Measurements from ENCODE around the gene CDH4. TPM values are rescaled to one million over a fixed set of nuclear protein-coding genes. Genes with fewer than 3 reads are reported as not detected.

Gene CDH4
- total and polyA plus RNA-seq, 5 donors from 2014 or later = 0.07 to 0.69 (median 0.49) TPM; not detected in 1

- ATAC-seq (ENCODE audit: low read depth in 2 of 2) (no peak), DNase-seq (no peak)
- no peaks in the 10 kb centered on the region for H3K27me3 ChIP-seq (ENCODE audit: control insufficient read depth, insufficient read depth, low read length)
- H3K27me3 Mint-ChIP-seq = no peaks in the 10 kb centered on the region
- peaks cover 5% of the 10 kb centered on the region for H3K4me1 ChIP-seq (ENCODE audit: control insufficient read depth, insufficient read depth, low read length, poor library complexity, severe bottlenecking)
- H3K9me3 ChIP-seq (ENCODE audit: control insufficient read depth in 2 of 2, low read length in 2 of 2) = no peaks in the 10 kb centered on the region
- no peak overlapping the region for H3K27ac ChIP-seq (ENCODE audit: insufficient read depth, low read length, poor library complexity, severe bottlenecking)
- H3K36me3 ChIP-seq (ENCODE audit: control insufficient read depth, insufficient read depth, low read length) = no peaks in the 10 kb centered on the region
- H3K9me3 Mint-ChIP-seq = peaks cover 0 to 6% (median 0%) of the 10 kb centered on the region in 7 donors
- peak overlapping the region; percentile 84 for H3K4me3 ChIP-seq (ENCODE audit: low read depth, low read length)
- H3K27ac Mint-ChIP-seq = peak overlapping the region in 1 of 3 donors; percentile 36
- H3K4me1 Mint-ChIP-seq = peaks cover 0 to 12% (median 7%) of the 10 kb centered on the region in 4 donors
- peak overlapping the region in 1 of 4 donors; percentile 95 for H3K4me3 Mint-ChIP-seq
- no peaks in the 10 kb centered on the region for H3K36me3 Mint-ChIP-seq
Observed at GRCh38 chr20:61718361-61719005, 466.4 kb downstream of the CDH4 start.

- H3K27ac ChIP-seq (ENCODE audit: insufficient read depth, low read length, poor library complexity, severe bottlenecking) = peak overlapping the region; percentile 44
- no peaks in the 10 kb centered on the region for H3K36me3 ChIP-seq (ENCODE audit: control insufficient read depth, insufficient read depth, low read length)
- DNase-seq (peak; percentile 18 to 59 (median 33)), ATAC-seq (ENCODE audit: low read depth in 2 of 2) (peak; percentile 57 to 63)
- no peaks in the 10 kb centered on the region for H3K27me3 ChIP-seq (ENCODE audit: control insufficient read depth, insufficient read depth, low read length)
- Mint-ChIP-seq H3K9me3 (peaks cover 0 to 6% (median 0%) of the 10 kb centered on the region in 7 donors), H3K36me3 (no peaks in the 10 kb centered on the region), H3K4me1 (peaks cover 0 to 13% (median 7%) of the 10 kb centered on the region in 4 donors), H3K27me3 (no peaks in the 10 kb centered on the region), H3K4me3 (peak overlapping the region; percentile 83 to 95 (median 90)), H3K27ac (peak overlapping the region; percentile 54 to 87 (median 77))
- H3K9me3 ChIP-seq (ENCODE audit: control insufficient read depth in 2 of 2, low read length in 2 of 2) = no peaks in the 10 kb centered on the region
- peaks cover 5% of the 10 kb centered on the region for H3K4me1 ChIP-seq (ENCODE audit: control insufficient read depth, insufficient read depth, low read length, poor library complexity, severe bottlenecking)
- peak overlapping the region; percentile 84 for H3K4me3 ChIP-seq (ENCODE audit: low read depth, low read length)
Observed at GRCh38 chr20:61719691-61720347, 467.8 kb downstream of the CDH4 start.

- H3K36me3 ChIP-seq (ENCODE audit: control insufficient read depth, insufficient read depth, low read length) = no peaks in the 10 kb centered on the region
- Mint-ChIP-seq H3K9me3 (peaks cover 0 to 6% (median 0%) of the 10 kb centered on the region in 7 donors), H3K27me3 (no peaks in the 10 kb centered on the region), H3K4me1 (peaks cover 0 to 13% (median 7%) of the 10 kb centered on the region in 4 donors), H3K27ac (no peak overlapping the region), H3K4me3 (peak overlapping the region; percentile 83 to 95 (median 90)), H3K36me3 (no peaks in the 10 kb centered on the region)
- no peaks in the 10 kb centered on the region for H3K9me3 ChIP-seq (ENCODE audit: control insufficient read depth in 2 of 2, low read length in 2 of 2)
- peaks cover 5% of the 10 kb centered on the region for H3K4me1 ChIP-seq (ENCODE audit: control insufficient read depth, insufficient read depth, low read length, poor library complexity, severe bottlenecking)
- DNase-seq (no peak), ATAC-seq (ENCODE audit: low read depth in 2 of 2) (no peak)
- peak overlapping the region; percentile 84 for H3K4me3 ChIP-seq (ENCODE audit: low read depth, low read length)
- no peaks in the 10 kb centered on the region for H3K27me3 ChIP-seq (ENCODE audit: control insufficient read depth, insufficient read depth, low read length)
- no peak overlapping the region for H3K27ac ChIP-seq (ENCODE audit: insufficient read depth, low read length, poor library complexity, severe bottlenecking)
Observed at GRCh38 chr20:61720348-61720696, 468.3 kb downstream of the CDH4 start.

GRCh38 chr20:61722146-61722678 is 470.2 kb downstream of the CDH4 start:
- Histone ChIP-seq H3K9me3 (ENCODE audit: control insufficient read depth in 2 of 2, low read length in 2 of 2) (no peaks in the 10 kb centered on the region), H3K27ac (ENCODE audit: insufficient read depth, low read length, poor library complexity, severe bottlenecking) (no peak overlapping the region), H3K4me3 (ENCODE audit: low read depth, low read length) (no peak overlapping the region), H3K36me3 (ENCODE audit: control insufficient read depth, insufficient read depth, low read length) (no peaks in the 10 kb centered on the region), H3K27me3 (ENCODE audit: control insufficient read depth, insufficient read depth, low read length) (no peaks in the 10 kb centered on the region), H3K4me1 (ENCODE audit: control insufficient read depth, insufficient read depth, low read length, poor library complexity, severe bottlenecking) (peaks cover 5% of the 10 kb centered on the region)
- Mint-ChIP-seq H3K27me3 (no peaks in the 10 kb centered on the region), H3K36me3 (no peaks in the 10 kb centered on the region), H3K9me3 (peaks cover 0 to 6% (median 0%) of the 10 kb centered on the region in 7 donors), H3K4me1 (peaks cover 0 to 13% (median 7%) of the 10 kb centered on the region in 4 donors), H3K4me3 (no peak overlapping the region), H3K27ac (no peak overlapping the region)
- ATAC-seq (ENCODE audit: low read depth in 2 of 2) = no peak
- DNase-seq = no peak

- no peak overlapping the region for H3K4me3 Mint-ChIP-seq
- Histone ChIP-seq H3K9me3 (ENCODE audit: control insufficient read depth in 2 of 2, low read length in 2 of 2) (no peaks in the 10 kb centered on the region), H3K4me1 (ENCODE audit: control insufficient read depth, insufficient read depth, low read length, poor library complexity, severe bottlenecking) (no peaks in the 10 kb centered on the region), H3K4me3 (ENCODE audit: low read depth, low read length) (no peak overlapping the region), H3K27ac (ENCODE audit: insufficient read depth, low read length, poor library complexity, severe bottlenecking) (no peak overlapping the region), H3K27me3 (ENCODE audit: control insufficient read depth, insufficient read depth, low read length) (no peaks in the 10 kb centered on the region), H3K36me3 (ENCODE audit: control insufficient read depth, insufficient read depth, low read length) (no peaks in the 10 kb centered on the region)
- H3K27ac Mint-ChIP-seq = no peak overlapping the region
- ATAC-seq (ENCODE audit: low read depth in 2 of 2) = no peak
- H3K9me3 Mint-ChIP-seq = peaks cover 0 to 6% (median 0%) of the 10 kb centered on the region in 7 donors
- DNase-seq = no peak
- H3K27me3 Mint-ChIP-seq = no peaks in the 10 kb centered on the region
- peaks cover 0 to 13% (median 7%) of the 10 kb centered on the region in 4 donors for H3K4me1 Mint-ChIP-seq
- no peaks in the 10 kb centered on the region for H3K36me3 Mint-ChIP-seq
Observed at GRCh38 chr20:61723529-61724257, 471.6 kb downstream of the CDH4 start.

- Mint-ChIP-seq H3K27ac (no peak overlapping the region), H3K4me3 (no peak overlapping the region), H3K9me3 (peaks cover 0 to 5% (median 0%) of the 10 kb centered on the region in 7 donors), H3K4me1 (peaks cover 0 to 9% (median 6%) of the 10 kb centered on the region in 4 donors), H3K36me3 (no peaks in the 10 kb centered on the region), H3K27me3 (no peaks in the 10 kb centered on the region)
- Histone ChIP-seq H3K4me1 (ENCODE audit: control insufficient read depth, insufficient read depth, low read length, poor library complexity, severe bottlenecking) (no peaks in the 10 kb centered on the region), H3K27ac (ENCODE audit: insufficient read depth, low read length, poor library complexity, severe bottlenecking) (no peak overlapping the region), H3K9me3 (ENCODE audit: control insufficient read depth in 2 of 2, low read length in 2 of 2) (no peaks in the 10 kb centered on the region), H3K4me3 (ENCODE audit: low read depth, low read length) (no peak overlapping the region), H3K27me3 (ENCODE audit: control insufficient read depth, insufficient read depth, low read length) (no peaks in the 10 kb centered on the region), H3K36me3 (ENCODE audit: control insufficient read depth, insufficient read depth, low read length) (no peaks in the 10 kb centered on the region)
- no peak for DNase-seq
- no peak for ATAC-seq (ENCODE audit: low read depth in 2 of 2)
Observed at GRCh38 chr20:61724376-61724775, 472.3 kb downstream of the CDH4 start.

GRCh38 chr20:61725145-61725544 is 473.1 kb downstream of the CDH4 start:
- no peak for ATAC-seq (ENCODE audit: low read depth in 2 of 2)
- H3K9me3 ChIP-seq (ENCODE audit: control insufficient read depth in 2 of 2, low read length in 2 of 2) = no peaks in the 10 kb centered on the region
- H3K36me3 Mint-ChIP-seq = no peaks in the 10 kb centered on the region

More at GRCh38 chr20:61725145-61725544, 473.1 kb downstream of the CDH4 start:
- no peak for DNase-seq
- Histone ChIP-seq H3K4me1 (ENCODE audit: control insufficient read depth, insufficient read depth, low read length, poor library complexity, severe bottlenecking) (no peaks in the 10 kb centered on the region), H3K27ac (ENCODE audit: insufficient read depth, low read length, poor library complexity, severe bottlenecking) (no peak overlapping the region), H3K4me3 (ENCODE audit: low read depth, low read length) (no peak overlapping the region), H3K27me3 (ENCODE audit: control insufficient read depth, insufficient read depth, low read length) (no peaks in the 10 kb centered on the region), H3K36me3 (ENCODE audit: control insufficient read depth, insufficient read depth, low read length) (no peaks in the 10 kb centered on the region)
- Mint-ChIP-seq H3K4me1 (peaks cover 0 to 2% (median 0%) of the 10 kb centered on the region in 4 donors), H3K27ac (no peak overlapping the region), H3K9me3 (peaks cover 0 to 1% (median 0%) of the 10 kb centered on the region in 7 donors), H3K27me3 (no peaks in the 10 kb centered on the region), H3K4me3 (no peak overlapping the region)

Measured in CD4-positive, CD25-positive, alpha-beta regulatory T cell (primary cell).